H9 (cell line): ENCODE results near the gene C1orf159. TPM values are rescaled to one million over a fixed set of nuclear protein-coding genes. Genes with fewer than 3 reads are reported as not detected.
A peak's percentile ranks its signal among the peaks of the same experiment; 100 is the strongest.

Source experiments
- DNase-seq: peaks from one replicate; pipeline ENCODE4 v3.0.0-alpha.2; 2017
- H2AFZ ChIP-seq: one replicate; pipeline ENCODE4 v1.6.1; 2013; ENCODE audit warnings: mild to moderate bottlenecking, low read length, control low read depth, moderate library complexity
- H2AK5ac ChIP-seq: 2 replicates; pipeline ENCODE4 v1.6.1; 2013; ENCODE audit warnings: low read length, control low read depth, mixed read lengths; ENCODE audit not compliant: insufficient read length
- H2BK120ac ChIP-seq: one replicate; pipeline ENCODE4 v1.6.1; 2013; ENCODE audit warnings: low read depth, mild to moderate bottlenecking, low read length, control low read depth, inconsistent platforms; ENCODE audit not compliant: poor library complexity, severe bottlenecking
- H2BK12ac ChIP-seq: 2 replicates; pipeline ENCODE4 v1.6.1; 2013; ENCODE audit warnings: low read length, control low read depth, mixed read lengths, low read depth; ENCODE audit not compliant: insufficient read length
- H2BK15ac ChIP-seq: 2 replicates; pipeline ENCODE4 v1.6.1; 2013; ENCODE audit warnings: low read depth, low read length, control low read depth
- H2BK20ac ChIP-seq: one replicate; pipeline ENCODE4 v1.6.1; 2013; ENCODE audit warnings: low read depth, mild to moderate bottlenecking, low read length, control low read depth, inconsistent platforms; ENCODE audit not compliant: poor library complexity, severe bottlenecking
- H2BK5ac ChIP-seq: 2 replicates; pipeline ENCODE4 v1.6.1; 2013; ENCODE audit warnings: low read length, control low read depth, mixed read lengths; ENCODE audit not compliant: insufficient read length
- H3K14ac ChIP-seq: 2 replicates; pipeline ENCODE4 v1.6.1; 2013; ENCODE audit warnings: low read length, control low read depth; ENCODE audit not compliant: insufficient read depth
- H3K18ac ChIP-seq: 2 replicates; pipeline ENCODE4 v1.6.1; 2013; ENCODE audit warnings: low read depth, mild to moderate bottlenecking, mixed read lengths, low read length, control low read depth; ENCODE audit not compliant: insufficient read length
- H3K23ac ChIP-seq: 2 replicates; pipeline ENCODE4 v1.6.1; 2013; ENCODE audit warnings: low read length, control low read depth, mixed read lengths, low read depth; ENCODE audit not compliant: insufficient read length
- H3K23me2 ChIP-seq: 2 replicates; pipeline ENCODE4 v1.6.1; 2013; ENCODE audit warnings: low read depth, mild to moderate bottlenecking, mixed read lengths, low read length, control low read depth; ENCODE audit not compliant: insufficient read length, poor library complexity, severe bottlenecking
- H3K27ac ChIP-seq: 2 replicates; pipeline ENCODE4 v1.5.1; 2013; ENCODE audit warnings: low read length, control low read depth, mixed read lengths, low read depth; ENCODE audit not compliant: insufficient read length
- H3K27me3 ChIP-seq: 2 replicates; pipeline ENCODE4 v1.6.1; 2013; ENCODE audit warnings: low read length, control low read depth, inconsistent platforms; ENCODE audit not compliant: insufficient read depth
- H3K4ac ChIP-seq: 2 replicates; pipeline ENCODE4 v1.6.1; 2013; ENCODE audit warnings: low read depth, mild to moderate bottlenecking, control low read depth, inconsistent platforms, low read length, moderate library complexity
- H3K4me1 ChIP-seq: 2 replicates; pipeline ENCODE4 v1.6.1; 2013; ENCODE audit warnings: low read length, control low read depth, inconsistent platforms; ENCODE audit not compliant: insufficient read depth
- H3K4me2 ChIP-seq: 2 replicates; pipeline ENCODE4 v1.6.1; 2013; ENCODE audit warnings: low read length, control low read depth, mixed read lengths; ENCODE audit not compliant: insufficient read length, insufficient read depth
- H3K56ac ChIP-seq: 2 replicates; pipeline ENCODE4 v1.6.1; 2013; ENCODE audit warnings: low read depth, mild to moderate bottlenecking, mixed read lengths, low read length, control low read depth; ENCODE audit not compliant: insufficient read length
- H3K79me1 ChIP-seq: 2 replicates; pipeline ENCODE4 v1.6.1; 2013; ENCODE audit warnings: low read depth, mild to moderate bottlenecking, moderate library complexity, low read length, control low read depth, inconsistent platforms; ENCODE audit not compliant: insufficient read depth, poor library complexity, severe bottlenecking
- H3K79me2 ChIP-seq: 2 replicates; pipeline ENCODE4 v1.6.1; 2013; ENCODE audit warnings: low read length, control low read depth, inconsistent platforms; ENCODE audit not compliant: insufficient read depth
- H3K9ac ChIP-seq: 2 replicates; pipeline ENCODE4 v1.6.1; 2013; ENCODE audit warnings: low read length, control low read depth, mixed read lengths; ENCODE audit not compliant: insufficient read length; ENCODE audit errors: extremely low read depth
- H3K9me3 ChIP-seq: one replicate; pipeline ENCODE4 v1.6.1; 2013; ENCODE audit warnings: low read depth, low read length, inconsistent platforms; ENCODE audit not compliant: control insufficient read depth
- H3T11ph ChIP-seq: one replicate; pipeline ENCODE4 v1.6.1; 2013; ENCODE audit warnings: mild to moderate bottlenecking, low read length, control low read depth, inconsistent platforms
- H4K20me1 ChIP-seq: one replicate; pipeline ENCODE4 v1.6.1; 2013; ENCODE audit not compliant: control insufficient read depth, insufficient read length, insufficient read depth
- H4K5ac ChIP-seq: 2 replicates; pipeline ENCODE4 v1.6.1; 2013; ENCODE audit warnings: low read depth, mild to moderate bottlenecking, mixed read lengths, low read length, control low read depth; ENCODE audit not compliant: insufficient read length
- H4K8ac ChIP-seq: replicated peaks from 2 replicates; pipeline ENCODE4 v1.6.1; 2013; ENCODE audit warnings: low read length, control low read depth, mixed read lengths, low read depth; ENCODE audit not compliant: insufficient read length
- H4K91ac ChIP-seq: 2 replicates; pipeline ENCODE4 v1.6.1; 2013; ENCODE audit warnings: low read depth, mild to moderate bottlenecking, moderate library complexity, mixed read lengths, low read length, control low read depth; ENCODE audit not compliant: insufficient read length
- H3K27ac Mint-ChIP-seq, 3 experiments: 2 replicates in 2 of 3; 3 replicates in 1 of 3; pipeline ENCODE4 v1.8.0; 2020 to 2021; ENCODE audit warnings: mixed read lengths in 3 of 3, mild to moderate bottlenecking in 1 of 3, moderate library complexity in 1 of 3
- H3K27me3 Mint-ChIP-seq: 2 replicates; pipeline ENCODE4 v1.8.0; 2021; ENCODE audit warnings: low read depth, mild to moderate bottlenecking, moderate library complexity, mixed read lengths
- H3K36me3 Mint-ChIP-seq, 3 experiments: 2 replicates in 2 of 3; 3 replicates in 1 of 3; pipeline ENCODE4 v1.8.0; 2020 to 2021; ENCODE audit warnings: low read depth in 3 of 3, mixed read lengths in 3 of 3; ENCODE audit not compliant: insufficient read depth in 1 of 3
- H3K4me1 Mint-ChIP-seq, 2 experiments: 2 replicates each; pipeline ENCODE4 v1.8.0; 2020; ENCODE audit warnings: mixed read lengths in 2 of 2
- H3K4me3 Mint-ChIP-seq, 2 experiments: 2 replicates in 1 of 2; 3 replicates in 1 of 2; pipeline ENCODE4 v1.8.0; 2020 to 2021; ENCODE audit warnings: mild to moderate bottlenecking in 2 of 2, mixed read lengths in 2 of 2, moderate library complexity in 1 of 2
- H3K9me3 Mint-ChIP-seq, 2 experiments: 2 replicates in 1 of 2; 3 replicates in 1 of 2; pipeline ENCODE4 v1.8.0; 2020; ENCODE audit warnings: mild to moderate bottlenecking in 2 of 2, mixed read lengths in 2 of 2, moderate library complexity in 1 of 2
- WGBS: extraction: QIAGEN DNeasy Blood & Tissue Kit; methylation state at CpG from one replicate; pipeline ENCODE4 v1.1.7; 2013; ENCODE audit warnings: missing lambda C conversion rate, low lambda C conversion rate, mixed read lengths; ENCODE audit not compliant: insufficient read length; ENCODE audit errors: extremely low coverage; 5-methylcytosine and 5-hydroxymethylcytosine counted together
- total RNA-seq: library from RNA; stranded (reverse); gene quantifications from 2 replicates; pipeline ENCODE4 v1.2.1, GENCODE V29; 2021
- TF ChIP-seq, protein P1 (sequence below): fragments of 200-600 bp; sonication (generic); conservative IDR thresholded peaks from 3 replicates; pipeline ENCODE4 v1.8.0; 2021; ENCODE audit warnings: antibody characterized with exemption, mild to moderate bottlenecking

The C1orf159 gene
- total RNA-seq, 1 experiment from 2014 or later: 12.3 TPM

GRCh38 chr1:1083416-1084371 is 32.2 kb downstream of the C1orf159 start:
- H4K91ac ChIP-seq: no peak overlapping the region
- H3K23me2 ChIP-seq: peaks cover 6% of the 10 kb centered on the region
- H4K8ac ChIP-seq: no peak overlapping the region
- no peak overlapping the region for H2BK12ac ChIP-seq
- no CpG with 5 or more reads among the region's 43 CpGs for WGBS
- Mint-ChIP-seq H3K27ac (peak overlapping the region in 2 of 3 experiments; percentile 68 to 85; a peak in 4 of 7 replicates), H3K9me3 (no peaks in the 10 kb centered on the region), H3K36me3 (peaks cover 0 to 12% (median 0%) of the 10 kb centered on the region in 3 experiments; a peak in 5 of 7 replicates), H3K27me3 (peaks cover 5% of the 10 kb centered on the region; the same call in 1 of the 2 replicates), H3K4me3 (no peak overlapping the region), H3K4me1 (no peaks in the 10 kb centered on the region)
- H3K9ac ChIP-seq: no peak overlapping the region
- no peaks in the 10 kb centered on the region for H3K9me3 ChIP-seq
- no peak overlapping the region for H2AFZ ChIP-seq
- H3K4me2 ChIP-seq: no peak overlapping the region
- no peaks in the 10 kb centered on the region for H4K20me1 ChIP-seq
- H3K27ac ChIP-seq: no peak overlapping the region
- TF ChIP-seq, protein P1, sequence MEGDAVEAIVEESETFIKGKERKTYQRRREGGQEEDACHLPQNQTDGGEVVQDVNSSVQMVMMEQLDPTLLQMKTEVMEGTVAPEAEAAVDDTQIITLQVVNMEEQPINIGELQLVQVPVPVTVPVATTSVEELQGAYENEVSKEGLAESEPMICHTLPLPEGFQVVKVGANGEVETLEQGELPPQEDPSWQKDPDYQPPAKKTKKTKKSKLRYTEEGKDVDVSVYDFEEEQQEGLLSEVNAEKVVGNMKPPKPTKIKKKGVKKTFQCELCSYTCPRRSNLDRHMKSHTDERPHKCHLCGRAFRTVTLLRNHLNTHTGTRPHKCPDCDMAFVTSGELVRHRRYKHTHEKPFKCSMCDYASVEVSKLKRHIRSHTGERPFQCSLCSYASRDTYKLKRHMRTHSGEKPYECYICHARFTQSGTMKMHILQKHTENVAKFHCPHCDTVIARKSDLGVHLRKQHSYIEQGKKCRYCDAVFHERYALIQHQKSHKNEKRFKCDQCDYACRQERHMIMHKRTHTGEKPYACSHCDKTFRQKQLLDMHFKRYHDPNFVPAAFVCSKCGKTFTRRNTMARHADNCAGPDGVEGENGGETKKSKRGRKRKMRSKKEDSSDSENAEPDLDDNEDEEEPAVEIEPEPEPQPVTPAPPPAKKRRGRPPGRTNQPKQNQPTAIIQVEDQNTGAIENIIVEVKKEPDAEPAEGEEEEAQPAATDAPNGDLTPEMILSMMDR: no peak
- H2AK5ac ChIP-seq: no peak overlapping the region
- no peak overlapping the region for H3K4ac ChIP-seq
- H3K79me2 ChIP-seq: no peaks in the 10 kb centered on the region
- no peak for DNase-seq
- no peak overlapping the region for H2BK120ac ChIP-seq
- no peak overlapping the region for H3K18ac ChIP-seq
- no peaks in the 10 kb centered on the region for H3K27me3 ChIP-seq
- H2BK5ac ChIP-seq: no peak overlapping the region
- no peak overlapping the region for H3K56ac ChIP-seq
- no peaks in the 10 kb centered on the region; the same call in 1 of the 2 replicates for H3K4me1 ChIP-seq
- no peak overlapping the region for H2BK20ac ChIP-seq
- H3K23ac ChIP-seq: no peak overlapping the region
- H3K14ac ChIP-seq: no peak overlapping the region; the same call in 1 of the 2 replicates
- H4K5ac ChIP-seq: no peak overlapping the region
- no peaks in the 10 kb centered on the region for H3K79me1 ChIP-seq
- no peak overlapping the region for H3T11ph ChIP-seq
- H2BK15ac ChIP-seq: no peak overlapping the region
